ENCODE results near the gene KCNQ4. TPM values are rescaled to one million over a fixed set of nuclear protein-coding genes. Genes with fewer than 3 reads are reported as not detected.

KCNQ4 gene
- total RNA-seq, 1 experiment from 2014 or later, result 1.4 TPM

DNA sequence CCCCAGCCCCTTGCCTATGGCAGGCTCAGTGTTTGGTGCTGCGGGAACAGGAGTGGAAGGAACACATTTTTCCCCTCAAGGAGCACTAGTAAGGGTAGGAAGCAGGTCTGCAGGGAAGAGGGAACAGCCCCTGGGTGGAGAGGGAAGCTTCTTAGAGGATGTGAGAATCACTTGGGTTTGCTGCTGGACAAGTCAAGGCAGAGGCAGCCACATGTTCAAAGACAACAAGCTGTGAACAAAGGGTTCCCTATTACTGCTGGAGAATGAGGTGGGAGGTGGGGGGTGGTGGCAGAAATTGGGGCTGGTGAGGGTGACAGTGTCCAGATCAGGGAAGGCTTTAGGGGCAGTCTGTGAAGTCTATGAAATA, 103.4 kb downstream of the KCNQ4 start:
- Histone ChIP-seq H4K91ac (ENCODE audit: insufficient read length, low read depth, low read length) (no peak overlapping the region), H2BK5ac (ENCODE audit: insufficient read length, low read length) (no peak overlapping the region), H3K18ac (ENCODE audit: insufficient read length, low read depth, low read length) (no peak overlapping the region), H3K9ac (ENCODE audit: extremely low read depth, insufficient read length, low read length) (no peak overlapping the region), H3K4me2 (ENCODE audit: insufficient read depth, insufficient read length, low read length) (no peak overlapping the region), H4K8ac (replicated peaks; ENCODE audit: insufficient read length, low read depth, low read length) (no peak overlapping the region), H2BK20ac (ENCODE audit: low read depth, low read length, poor library complexity, severe bottlenecking) (no peak overlapping the region), H3K79me1 (ENCODE audit: insufficient read depth, low read depth, low read length, poor library complexity, severe bottlenecking) (no peaks in the 10 kb centered on the region), H3K56ac (ENCODE audit: insufficient read length, low read depth, low read length) (no peak overlapping the region), H3K4ac (ENCODE audit: low read depth, low read length) (no peak overlapping the region), H3K14ac (ENCODE audit: insufficient read depth, low read length) (no peak overlapping the region), H4K5ac (ENCODE audit: insufficient read length, low read depth, low read length) (no peak overlapping the region), H4K20me1 (ENCODE audit: control insufficient read depth, insufficient read depth, insufficient read length) (no peaks in the 10 kb centered on the region), H2BK15ac (ENCODE audit: low read depth, low read length) (no peak overlapping the region), H2BK120ac (ENCODE audit: low read depth, low read length, poor library complexity, severe bottlenecking) (no peak overlapping the region), H3K4me1 (ENCODE audit: insufficient read depth, low read length) (no peaks in the 10 kb centered on the region), H3K27ac (ENCODE audit: insufficient read length, low read depth, low read length) (no peak overlapping the region), H3T11ph (ENCODE audit: low read length) (no peak overlapping the region), H3K27me3 (ENCODE audit: insufficient read depth, low read length) (no peaks in the 10 kb centered on the region; the same call in 1 of the 2 replicates), H3K79me2 (ENCODE audit: insufficient read depth, low read length) (no peaks in the 10 kb centered on the region), H2AFZ (ENCODE audit: low read length) (no peak overlapping the region), H3K9me3 (ENCODE audit: control insufficient read depth, low read depth, low read length) (no peaks in the 10 kb centered on the region), H2AK5ac (ENCODE audit: insufficient read length, low read length) (no peak overlapping the region), H2BK12ac (ENCODE audit: insufficient read length, low read depth, low read length) (no peak overlapping the region), H3K23me2 (ENCODE audit: insufficient read length, low read depth, low read length, poor library complexity, severe bottlenecking) (no peaks in the 10 kb centered on the region), H3K23ac (ENCODE audit: insufficient read length, low read depth, low read length) (no peak overlapping the region)
- Mint-ChIP-seq H3K27me3 (ENCODE audit: low read depth) (peaks cover 32% of the 10 kb centered on the region), H3K4me3 (no peak overlapping the region), H3K36me3 (ENCODE audit: insufficient read depth in 1 of 3, low read depth in 3 of 3) (no peaks in the 10 kb centered on the region), H3K9me3 (no peaks in the 10 kb centered on the region), H3K27ac (no peak overlapping the region), H3K4me1 (peaks cover 8 to 16% of the 10 kb centered on the region in 2 experiments)
- WGBS (ENCODE audit: extremely low coverage, insufficient read length, low lambda C conversion rate), result no CpG with 5 or more reads among the region's 1 CpG
- DNase-seq, result no peak
- TF ChIP-seq, protein P1, sequence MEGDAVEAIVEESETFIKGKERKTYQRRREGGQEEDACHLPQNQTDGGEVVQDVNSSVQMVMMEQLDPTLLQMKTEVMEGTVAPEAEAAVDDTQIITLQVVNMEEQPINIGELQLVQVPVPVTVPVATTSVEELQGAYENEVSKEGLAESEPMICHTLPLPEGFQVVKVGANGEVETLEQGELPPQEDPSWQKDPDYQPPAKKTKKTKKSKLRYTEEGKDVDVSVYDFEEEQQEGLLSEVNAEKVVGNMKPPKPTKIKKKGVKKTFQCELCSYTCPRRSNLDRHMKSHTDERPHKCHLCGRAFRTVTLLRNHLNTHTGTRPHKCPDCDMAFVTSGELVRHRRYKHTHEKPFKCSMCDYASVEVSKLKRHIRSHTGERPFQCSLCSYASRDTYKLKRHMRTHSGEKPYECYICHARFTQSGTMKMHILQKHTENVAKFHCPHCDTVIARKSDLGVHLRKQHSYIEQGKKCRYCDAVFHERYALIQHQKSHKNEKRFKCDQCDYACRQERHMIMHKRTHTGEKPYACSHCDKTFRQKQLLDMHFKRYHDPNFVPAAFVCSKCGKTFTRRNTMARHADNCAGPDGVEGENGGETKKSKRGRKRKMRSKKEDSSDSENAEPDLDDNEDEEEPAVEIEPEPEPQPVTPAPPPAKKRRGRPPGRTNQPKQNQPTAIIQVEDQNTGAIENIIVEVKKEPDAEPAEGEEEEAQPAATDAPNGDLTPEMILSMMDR (conservative IDR thresholded peaks at IDR 0.05), result no peak
